ENCODE data around the gene FBXW8.

FBXW8 gene

DNA sequence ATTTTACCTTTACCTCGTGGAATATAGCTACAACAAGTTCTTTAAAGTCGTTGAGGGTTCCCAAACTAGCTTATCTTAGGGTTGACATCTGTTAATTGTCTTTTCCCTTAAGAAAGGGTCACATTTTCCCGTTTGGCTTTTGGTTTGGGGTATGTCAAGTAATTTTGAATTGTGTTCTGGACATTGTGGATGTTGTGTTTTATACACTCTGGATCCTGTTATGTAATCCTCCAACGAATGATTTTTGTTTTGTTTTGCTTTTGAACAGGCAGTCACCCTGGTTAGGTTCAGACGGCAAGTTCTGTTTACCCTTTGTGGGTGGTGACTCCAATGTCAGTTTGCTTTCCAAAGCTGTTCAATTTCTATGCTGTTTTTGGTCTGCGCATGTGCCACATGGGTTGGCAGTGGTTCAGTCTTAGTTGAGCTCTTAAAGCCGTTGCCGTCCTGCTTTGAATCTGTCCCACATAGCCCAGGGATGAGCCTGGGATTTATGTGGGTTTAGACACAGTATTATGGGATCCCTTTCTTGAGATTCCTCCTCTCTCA, 103.7 kb downstream of the FBXW8 start:
- TF ChIP-seq, protein P1, sequence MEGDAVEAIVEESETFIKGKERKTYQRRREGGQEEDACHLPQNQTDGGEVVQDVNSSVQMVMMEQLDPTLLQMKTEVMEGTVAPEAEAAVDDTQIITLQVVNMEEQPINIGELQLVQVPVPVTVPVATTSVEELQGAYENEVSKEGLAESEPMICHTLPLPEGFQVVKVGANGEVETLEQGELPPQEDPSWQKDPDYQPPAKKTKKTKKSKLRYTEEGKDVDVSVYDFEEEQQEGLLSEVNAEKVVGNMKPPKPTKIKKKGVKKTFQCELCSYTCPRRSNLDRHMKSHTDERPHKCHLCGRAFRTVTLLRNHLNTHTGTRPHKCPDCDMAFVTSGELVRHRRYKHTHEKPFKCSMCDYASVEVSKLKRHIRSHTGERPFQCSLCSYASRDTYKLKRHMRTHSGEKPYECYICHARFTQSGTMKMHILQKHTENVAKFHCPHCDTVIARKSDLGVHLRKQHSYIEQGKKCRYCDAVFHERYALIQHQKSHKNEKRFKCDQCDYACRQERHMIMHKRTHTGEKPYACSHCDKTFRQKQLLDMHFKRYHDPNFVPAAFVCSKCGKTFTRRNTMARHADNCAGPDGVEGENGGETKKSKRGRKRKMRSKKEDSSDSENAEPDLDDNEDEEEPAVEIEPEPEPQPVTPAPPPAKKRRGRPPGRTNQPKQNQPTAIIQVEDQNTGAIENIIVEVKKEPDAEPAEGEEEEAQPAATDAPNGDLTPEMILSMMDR (conservative IDR thresholded peaks at IDR 0.05): no peak
- no peak overlapping the region for H3K27ac ChIP-seq

DNA sequence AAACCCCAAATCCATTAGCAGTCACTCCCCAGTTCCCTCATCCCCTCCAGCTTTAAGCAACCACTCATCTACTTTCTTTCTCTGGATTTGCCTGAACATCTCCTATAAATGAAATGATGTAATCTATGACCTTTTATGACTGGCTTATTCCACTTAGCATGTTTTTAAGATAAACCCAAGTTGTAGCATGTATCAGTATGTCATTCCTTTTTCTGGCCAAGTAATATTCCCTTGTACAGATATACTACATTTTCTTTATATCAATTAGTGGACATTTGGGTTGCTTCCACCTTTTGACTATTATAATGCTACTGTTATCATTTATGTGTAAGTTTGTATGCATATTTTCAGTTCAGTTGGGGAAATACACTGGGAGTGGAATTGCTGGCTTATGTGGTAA, 105.1 kb downstream of the FBXW8 start:
- no peak overlapping the region for H3K27ac ChIP-seq
- TF ChIP-seq, protein P1 (conservative IDR thresholded peaks at IDR 0.05): no peak

DNA sequence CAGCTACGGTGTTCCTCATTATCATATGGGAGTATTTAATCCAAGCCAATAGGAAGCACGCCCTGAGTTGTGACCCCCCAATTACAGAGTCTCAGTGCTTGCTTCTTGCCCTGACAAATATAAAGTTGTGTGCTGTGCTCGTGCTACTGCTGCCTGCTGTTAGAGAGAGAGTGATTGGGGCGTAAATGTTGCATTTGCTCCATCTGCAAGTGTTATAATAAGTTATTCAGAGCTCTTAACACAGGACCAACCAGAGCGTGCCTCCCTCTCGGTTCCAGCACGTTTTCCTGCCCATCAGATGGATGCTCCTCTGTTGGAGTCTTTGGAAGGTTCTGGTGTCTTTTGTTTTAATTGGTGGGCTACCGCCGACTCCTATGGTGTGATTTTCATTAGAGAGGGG, 107.1 kb downstream of the FBXW8 start:
- no peak overlapping the region for H3K27ac ChIP-seq
- TF ChIP-seq, protein P1 (conservative IDR thresholded peaks at IDR 0.05): no peak

DNA sequence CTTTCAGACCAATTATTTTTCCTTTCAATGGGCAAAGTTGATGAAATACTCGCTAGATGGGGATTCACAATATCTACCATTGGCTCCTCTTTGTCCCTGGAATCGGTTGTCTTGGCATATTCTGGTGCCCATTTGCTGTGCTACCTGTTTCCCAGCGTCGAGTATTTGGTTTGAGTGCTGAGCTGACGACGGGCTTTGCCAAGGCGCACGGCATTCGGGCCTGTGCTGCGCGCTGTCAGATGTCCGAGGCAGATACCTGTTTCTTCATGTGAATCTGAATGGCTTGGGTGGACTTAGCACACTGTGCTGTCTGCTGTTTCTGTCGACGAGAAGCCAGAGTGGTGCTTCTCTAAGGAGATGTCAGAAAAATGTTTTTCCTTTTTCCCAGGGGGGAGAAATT, 107.5 kb downstream of the FBXW8 start:
- TF ChIP-seq, protein P1 (conservative IDR thresholded peaks at IDR 0.05): no peak
- H3K27ac ChIP-seq: no peak overlapping the region

DNA sequence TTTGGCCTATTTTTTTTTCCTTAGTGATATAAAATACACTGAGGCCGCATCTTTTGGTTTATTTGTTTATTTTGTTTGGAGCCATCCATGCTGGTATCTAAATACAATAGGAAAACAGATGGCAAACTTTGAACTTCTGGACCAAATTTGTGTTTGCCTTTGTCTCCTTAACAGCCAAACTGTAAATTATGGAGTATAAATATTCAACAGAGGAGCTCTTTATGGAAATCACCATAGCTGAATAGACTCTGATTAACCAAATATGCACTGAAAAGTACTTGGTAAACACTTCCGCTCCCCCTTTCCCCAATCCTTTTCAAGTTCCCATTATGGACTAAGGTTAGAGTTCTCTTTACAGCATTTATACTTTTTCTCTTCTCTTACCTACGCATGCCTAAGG, 107.9 kb downstream of the FBXW8 start:
- H3K27ac ChIP-seq: no peak overlapping the region
- TF ChIP-seq, protein P1 (conservative IDR thresholded peaks at IDR 0.05): no peak

DNA sequence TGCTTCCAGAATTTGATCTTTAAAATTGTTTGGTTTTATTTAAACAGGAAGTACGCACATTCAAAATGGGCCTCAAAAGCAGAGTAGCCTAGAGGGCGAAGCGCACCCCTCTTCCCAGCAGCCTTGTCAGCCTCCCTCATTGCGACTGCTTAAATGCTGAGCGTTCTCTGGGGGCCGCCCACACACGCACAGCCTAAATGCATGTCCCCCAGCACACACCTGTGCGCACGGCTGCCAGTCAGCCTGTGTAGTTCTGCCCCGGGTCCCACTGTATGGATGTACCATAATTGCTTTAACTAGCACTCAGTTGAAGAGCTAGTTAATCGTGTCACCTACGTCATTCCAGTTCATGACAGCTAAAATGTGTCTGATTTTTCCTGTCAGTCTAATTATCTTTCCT, 109.1 kb downstream of the FBXW8 start:
- no peak overlapping the region for H3K27ac ChIP-seq
- TF ChIP-seq, protein P1 (conservative IDR thresholded peaks at IDR 0.05): no peak

DNA sequence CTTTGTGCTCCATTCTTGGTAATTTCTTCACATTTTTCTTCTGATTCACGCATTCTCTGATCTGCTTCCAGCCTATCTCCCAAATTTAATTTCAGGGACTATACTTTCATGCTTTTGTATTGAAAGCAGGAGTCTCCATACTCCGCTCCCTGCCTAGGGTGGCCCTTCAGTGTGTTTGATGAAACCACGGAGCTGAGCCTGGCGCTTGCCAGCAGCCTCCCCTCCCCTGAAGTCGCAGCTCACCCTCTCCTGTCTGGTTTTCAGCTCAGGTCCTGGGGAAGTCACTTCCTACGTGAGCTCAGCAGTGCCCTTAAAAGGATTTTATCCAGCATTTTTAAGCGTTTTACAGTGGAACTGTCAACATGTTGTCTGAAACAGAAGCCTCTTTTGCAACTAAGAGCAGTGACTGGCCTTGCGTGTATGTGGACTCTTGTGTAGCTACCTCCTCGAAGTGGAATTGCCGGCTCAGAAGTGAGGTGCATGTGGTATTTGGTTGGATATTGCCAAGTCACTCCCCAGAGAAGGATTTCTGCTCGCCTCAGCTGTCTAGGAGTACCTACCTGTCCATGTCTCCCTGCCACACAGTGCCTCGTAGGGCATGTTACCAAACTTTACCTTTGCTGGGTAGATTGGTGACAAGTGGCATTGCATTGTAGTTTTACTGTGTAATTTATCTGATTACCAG, 109.9 kb downstream of the FBXW8 start:
- H3K27ac ChIP-seq: no peak overlapping the region
- TF ChIP-seq, protein P1 (conservative IDR thresholded peaks at IDR 0.05): no peak

Data from VCaP (cell line).